NCI-H345 treated with DMSO at 0.1 percent for 48 hours (cell line): ENCODE results near the gene MSGN1.

Experiments used
- DNase-seq: peaks from one replicate; lab custom pipeline; 2025; ENCODE audit not compliant: unreplicated experiment; lab: John Stamatoyannopoulos, UW

Gene MSGN1

GRCh38 chr2:17816396-17817245 lies at the start of gene MSGN1:
TSS of gene MSGN1 (plus strand) at chr2:17816460. CDS start at chr2:17816519, 59 bp downstream.
- no peak for DNase-seq

- no peak for DNase-seq
Observed at GRCh38 chr2:17768894-17769293, 47.4 kb upstream of the MSGN1 start.

- no peak for DNase-seq
Observed at GRCh38 chr2:17771956-17772355, 44.3 kb upstream of the MSGN1 start.

- no peak for DNase-seq
Observed at GRCh38 chr2:17772532-17772931, 43.7 kb upstream of the MSGN1 start.

GRCh38 chr2:17780546-17780945 lies 35.7 kb upstream of the MSGN1 start:
- no peak for DNase-seq

- no peak for DNase-seq
Observed at GRCh38 chr2:17781482-17781881, 34.8 kb upstream of the MSGN1 start.

- no peak for DNase-seq
Observed at GRCh38 chr2:17786727-17787126, 29.5 kb upstream of the MSGN1 start.

GRCh38 chr2:17788773-17789172 lies 27.5 kb upstream of the MSGN1 start:
- DNase-seq: no peak

GRCh38 chr2:17790536-17790935 lies 25.7 kb upstream of the MSGN1 start:
- DNase-seq: no peak

- DNase-seq: no peak
Observed at GRCh38 chr2:17791121-17791816, 25.0 kb upstream of the MSGN1 start.

- no peak for DNase-seq
Observed at GRCh38 chr2:17791817-17792130, 24.5 kb upstream of the MSGN1 start.

GRCh38 chr2:17792515-17792914 lies 23.7 kb upstream of the MSGN1 start:
- DNase-seq: no peak

GRCh38 chr2:17793296-17793695 lies 23.0 kb upstream of the MSGN1 start:
- DNase-seq: no peak

GRCh38 chr2:17793803-17794354 lies 22.4 kb upstream of the MSGN1 start:
- no peak for DNase-seq

- DNase-seq: no peak
Observed at GRCh38 chr2:17795309-17795708, 21.0 kb upstream of the MSGN1 start.

GRCh38 chr2:17798338-17798737 lies 17.9 kb upstream of the MSGN1 start:
- no peak for DNase-seq

- DNase-seq: no peak
Observed at GRCh38 chr2:17799301-17800120, 16.7 kb upstream of the MSGN1 start.

GRCh38 chr2:17800219-17800618 lies 16.0 kb upstream of the MSGN1 start:
- peak; percentile 4 for DNase-seq

- peak; percentile 86 for DNase-seq
Observed at GRCh38 chr2:17800693-17801458, 15.4 kb upstream of the MSGN1 start.

- DNase-seq: no peak
Observed at GRCh38 chr2:17803497-17803896, 12.8 kb upstream of the MSGN1 start.

- no peak for DNase-seq
Observed at GRCh38 chr2:17804358-17804757, 11.9 kb upstream of the MSGN1 start.
